ENCODE measurements around the gene TMEM141. TPM values are rescaled to one million over a fixed set of nuclear protein-coding genes. Genes with fewer than 3 reads are reported as not detected.
"Not testable (repeated sequence)": the region's sequence is repeated elsewhere in the genome, so short reads cannot be mapped to it uniquely, and the experiment has no call there.

Gene TMEM141
- total RNA-seq, 1 experiment from 2014 or later, result 32.7 TPM

DNA sequence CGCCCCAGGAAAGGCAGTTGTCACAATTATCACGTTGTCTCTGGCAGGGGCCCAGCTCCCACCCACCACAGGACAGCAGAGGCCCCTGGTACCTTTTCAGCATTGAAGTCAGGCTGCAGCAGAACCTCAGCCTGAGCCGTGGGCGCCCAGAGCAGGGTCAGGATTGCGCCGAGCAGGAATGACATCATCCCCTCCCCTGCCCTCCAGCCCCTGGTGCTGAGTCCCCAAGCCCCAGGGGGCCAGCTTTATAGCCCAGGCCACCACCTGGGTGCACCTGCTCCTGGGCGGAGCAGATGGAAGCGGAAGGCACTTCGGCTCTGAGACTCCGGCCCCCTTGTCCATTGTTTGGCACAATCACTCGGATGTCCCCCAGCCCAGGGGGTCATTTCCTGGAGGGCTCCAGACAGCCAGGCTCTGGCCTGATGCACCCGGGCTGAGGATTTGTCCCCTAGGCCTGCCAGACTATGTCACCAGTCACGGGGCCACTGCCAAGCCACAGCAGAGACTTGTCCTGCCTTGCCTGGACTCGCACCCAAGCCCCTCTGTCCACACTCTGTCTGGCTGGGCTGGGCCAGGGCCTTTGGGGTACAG is 26.7 kb upstream of the TMEM141 start, which contains the start of gene LCN15:
Gene LCN15 (minus strand): TSS at position 218 of the 591 bp plus-strand sequence. CDS start 30 bp downstream, at position 188.
- no TSS peak for BruUV-seq (replicated peaks)
- intact Hi-C loops (cut with micrococcal nuclease; ENCODE audit: unreplicated experiment), result no loop called here
- no peak for DNase-seq (ENCODE audit: low spot score)
- Histone ChIP-seq H3K9me3 (ENCODE audit: low read depth, low read length, poor library complexity, severe bottlenecking) (no peaks in the 10 kb centered on the region), H3K4me3 (ENCODE audit: low read depth, low read length, poor library complexity, severe bottlenecking) (no peak within 1 kb of the TSS), H3K36me3 (ENCODE audit: insufficient read depth, low read length, poor library complexity, severe bottlenecking) (no peaks in the 10 kb centered on the region), H3K27me3 (replicated peaks; ENCODE audit: insufficient read depth, low read depth, low read length, poor library complexity) (no peaks in the 10 kb centered on the region), H3K27ac (ENCODE audit: low read depth, low read length, poor library complexity, severe bottlenecking) (no peak within 1 kb of the TSS), H3K4me1 (ENCODE audit: insufficient read depth, low read length, poor library complexity, severe bottlenecking) (peaks cover 5% of the 10 kb centered on the region)
- POLR2A ChIA-PET (ENCODE audit: low non-redundant PET), result no interaction called here
- TF ChIP-seq EZH2 (IDR thresholded peaks at IDR 0.05; ENCODE audit: borderline replicate concordance, low read depth, low read length, poor library complexity, severe bottlenecking), result no peak
- CTCF ChIA-PET, result interaction anchor here (0.6 to 0.7 kb wide), 2 partner anchors 14 to 22 kb away, joined by 3 to 5 read pairs; no protein-coding TSS in a partner anchor

DNA sequence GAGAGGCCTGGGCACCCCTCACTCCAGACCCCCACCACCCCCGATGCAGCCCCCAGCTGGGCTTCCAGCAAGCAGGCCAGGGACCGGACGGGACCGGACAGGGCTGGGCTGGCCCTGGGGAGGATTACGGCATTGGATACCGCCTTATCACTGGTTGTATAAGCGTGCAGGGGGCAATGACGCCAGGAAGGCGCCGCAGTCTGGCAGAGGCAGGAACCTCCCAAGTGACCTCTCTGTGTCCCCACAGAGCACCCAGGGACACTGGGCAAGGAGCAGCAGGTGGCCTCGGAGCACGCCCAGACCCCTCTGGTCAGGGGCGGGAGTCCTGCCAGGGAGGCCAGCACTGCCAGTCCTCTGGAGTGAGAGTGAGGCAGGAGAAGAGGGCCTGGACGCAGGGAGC is 26.1 kb upstream of the TMEM141 start:
- Histone ChIP-seq H3K36me3 (ENCODE audit: insufficient read depth, low read length, poor library complexity, severe bottlenecking) (no peaks in the 10 kb centered on the region), H3K4me3 (ENCODE audit: low read depth, low read length, poor library complexity, severe bottlenecking) (no peak overlapping the region), H3K27ac (ENCODE audit: low read depth, low read length, poor library complexity, severe bottlenecking) (no peak overlapping the region), H3K9me3 (ENCODE audit: low read depth, low read length, poor library complexity, severe bottlenecking) (no peaks in the 10 kb centered on the region), H3K27me3 (replicated peaks; ENCODE audit: insufficient read depth, low read depth, low read length, poor library complexity) (no peaks in the 10 kb centered on the region), H3K4me1 (ENCODE audit: insufficient read depth, low read length, poor library complexity, severe bottlenecking) (peaks cover 5% of the 10 kb centered on the region)
- BruUV-seq (replicated peaks), result no TSS peak
- ChIA-PET CTCF (interaction anchor here (0.6 to 0.7 kb wide), 2 partner anchors 14 to 79 kb away, joined by 3 to 5 read pairs; no protein-coding TSS in a partner anchor), POLR2A (ENCODE audit: low non-redundant PET) (no interaction called here)
- DNase-seq (ENCODE audit: low spot score), result no peak
- intact Hi-C loops (cut with micrococcal nuclease; ENCODE audit: unreplicated experiment), result no loop called here
- TF ChIP-seq EZH2 (IDR thresholded peaks at IDR 0.05; ENCODE audit: borderline replicate concordance, low read depth, low read length, poor library complexity, severe bottlenecking), result no peak
- TF ChIP-seq, protein P1, sequence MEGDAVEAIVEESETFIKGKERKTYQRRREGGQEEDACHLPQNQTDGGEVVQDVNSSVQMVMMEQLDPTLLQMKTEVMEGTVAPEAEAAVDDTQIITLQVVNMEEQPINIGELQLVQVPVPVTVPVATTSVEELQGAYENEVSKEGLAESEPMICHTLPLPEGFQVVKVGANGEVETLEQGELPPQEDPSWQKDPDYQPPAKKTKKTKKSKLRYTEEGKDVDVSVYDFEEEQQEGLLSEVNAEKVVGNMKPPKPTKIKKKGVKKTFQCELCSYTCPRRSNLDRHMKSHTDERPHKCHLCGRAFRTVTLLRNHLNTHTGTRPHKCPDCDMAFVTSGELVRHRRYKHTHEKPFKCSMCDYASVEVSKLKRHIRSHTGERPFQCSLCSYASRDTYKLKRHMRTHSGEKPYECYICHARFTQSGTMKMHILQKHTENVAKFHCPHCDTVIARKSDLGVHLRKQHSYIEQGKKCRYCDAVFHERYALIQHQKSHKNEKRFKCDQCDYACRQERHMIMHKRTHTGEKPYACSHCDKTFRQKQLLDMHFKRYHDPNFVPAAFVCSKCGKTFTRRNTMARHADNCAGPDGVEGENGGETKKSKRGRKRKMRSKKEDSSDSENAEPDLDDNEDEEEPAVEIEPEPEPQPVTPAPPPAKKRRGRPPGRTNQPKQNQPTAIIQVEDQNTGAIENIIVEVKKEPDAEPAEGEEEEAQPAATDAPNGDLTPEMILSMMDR (conservative IDR thresholded peaks at IDR 0.05; ENCODE audit: low read depth, low read length), result no peak

DNA sequence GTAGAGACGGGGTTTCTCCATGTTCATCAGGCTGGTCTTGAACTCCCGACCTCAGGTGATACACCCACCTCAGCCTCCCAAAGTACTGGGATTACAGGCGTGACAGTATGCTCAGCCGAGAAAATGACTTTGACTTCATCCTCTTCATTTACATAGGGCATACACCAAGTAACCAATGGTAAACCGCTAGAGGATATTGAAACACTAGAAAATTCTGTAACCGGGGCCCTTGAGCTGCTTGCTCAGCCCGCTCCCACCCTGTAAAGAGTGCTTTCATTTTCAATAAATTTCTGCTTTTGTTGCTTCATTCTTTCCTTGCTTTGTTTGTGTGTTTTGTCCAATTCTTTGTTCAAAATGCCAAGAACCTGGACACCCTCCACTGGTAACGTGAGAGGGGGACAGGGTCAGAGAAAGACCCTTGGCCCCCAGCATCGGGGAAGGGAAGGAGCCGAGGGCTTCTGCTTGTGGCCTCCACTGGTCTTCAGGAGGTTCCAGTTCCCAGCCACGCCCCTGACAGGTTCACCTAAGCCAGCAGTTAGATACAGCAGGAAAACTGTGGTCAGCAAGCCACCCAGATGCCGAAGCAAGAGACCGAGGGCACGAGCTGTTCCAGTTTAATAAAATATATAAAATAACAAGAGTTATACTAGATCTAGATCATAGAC is 25.3 kb upstream of the TMEM141 start:
- H3K9me3 ChIP-seq (ENCODE audit: low read depth, low read length, poor library complexity, severe bottlenecking); BruUV-seq (replicated peaks); H3K27ac ChIP-seq (ENCODE audit: low read depth, low read length, poor library complexity, severe bottlenecking); H3K27me3 ChIP-seq (replicated peaks; ENCODE audit: insufficient read depth, low read depth, low read length, poor library complexity); H3K4me1 ChIP-seq (ENCODE audit: insufficient read depth, low read length, poor library complexity, severe bottlenecking); H3K4me3 ChIP-seq (ENCODE audit: low read depth, low read length, poor library complexity, severe bottlenecking); H3K36me3 ChIP-seq (ENCODE audit: insufficient read depth, low read length, poor library complexity, severe bottlenecking); intact Hi-C loops (cut with micrococcal nuclease; ENCODE audit: unreplicated experiment); DNase-seq (ENCODE audit: low spot score): not testable (repeated sequence)
- CTCF ChIA-PET, result interaction anchor here (0.6 to 0.9 kb wide), 2 partner anchors 13 to 283 kb away, joined by 3 to 6 read pairs; no protein-coding TSS in a partner anchor
- POLR2A ChIA-PET (ENCODE audit: low non-redundant PET), result interaction anchor here (0.6 kb wide), 1 partner anchor 10 kb away, joined by 8 read pairs; no protein-coding TSS in a partner anchor

DNA sequence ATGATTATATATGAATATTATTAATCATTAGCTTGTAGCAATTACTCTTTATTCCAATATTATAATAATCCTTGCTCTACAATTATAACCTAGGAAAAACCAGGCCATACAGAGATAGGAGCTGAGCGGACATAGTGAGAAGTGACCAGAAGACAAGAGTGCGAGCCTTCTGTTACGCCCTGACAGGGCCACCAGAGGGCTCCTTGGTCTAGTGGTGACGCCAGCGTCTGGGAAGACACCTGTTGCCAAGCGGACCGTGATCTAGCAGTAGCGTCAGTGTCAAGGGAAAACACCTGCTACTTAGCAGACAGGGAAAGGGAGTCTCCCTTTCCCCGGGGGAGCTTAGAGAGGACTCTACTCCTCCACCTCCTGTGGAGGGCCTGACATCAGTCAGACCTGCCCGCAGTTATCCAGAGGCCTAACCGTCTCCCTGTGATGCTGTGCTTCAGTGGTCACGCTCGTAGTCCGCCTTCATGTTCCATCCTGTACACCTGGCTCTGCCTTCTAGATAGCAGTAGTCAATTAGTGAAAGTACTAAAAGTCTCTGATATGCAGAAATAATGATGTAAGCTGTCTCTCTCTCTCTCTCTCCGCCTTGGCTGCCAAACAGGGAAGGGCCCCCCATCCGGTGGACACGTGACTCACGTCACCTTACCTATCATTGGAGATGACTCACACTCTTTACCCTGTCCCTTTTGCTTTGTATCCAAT is 24.6 kb upstream of the TMEM141 start:
- BruUV-seq (replicated peaks); H3K4me3 ChIP-seq (ENCODE audit: low read depth, low read length, poor library complexity, severe bottlenecking); H3K4me1 ChIP-seq (ENCODE audit: insufficient read depth, low read length, poor library complexity, severe bottlenecking); H3K27me3 ChIP-seq (replicated peaks; ENCODE audit: insufficient read depth, low read depth, low read length, poor library complexity); H3K27ac ChIP-seq (ENCODE audit: low read depth, low read length, poor library complexity, severe bottlenecking); H3K9me3 ChIP-seq (ENCODE audit: low read depth, low read length, poor library complexity, severe bottlenecking); intact Hi-C loops (cut with micrococcal nuclease; ENCODE audit: unreplicated experiment); DNase-seq (ENCODE audit: low spot score); H3K36me3 ChIP-seq (ENCODE audit: insufficient read depth, low read length, poor library complexity, severe bottlenecking): not testable (repeated sequence)
- POLR2A ChIA-PET (ENCODE audit: low non-redundant PET), result interaction anchor here (0.6 kb wide), 1 partner anchor 10 kb away, joined by 8 read pairs; no protein-coding TSS in a partner anchor
- TF ChIP-seq, protein P1 (conservative IDR thresholded peaks at IDR 0.05; ENCODE audit: low read depth, low read length), result peak; percentile 48
- CTCF ChIA-PET, result interaction anchor here (0.6 to 0.9 kb wide), 2 partner anchors 13 to 283 kb away, joined by 3 to 6 read pairs; no protein-coding TSS in a partner anchor

Measured in A673 (cell line).